GM04503 (cell line): Measurements from ENCODE around the gene CCNY.

Source experiments
- DNase-seq: peaks from one replicate; pipeline ENCODE4 v3.0.0-alpha.2; 2012; ENCODE audit warnings: low read depth

The CCNY gene

DNA sequence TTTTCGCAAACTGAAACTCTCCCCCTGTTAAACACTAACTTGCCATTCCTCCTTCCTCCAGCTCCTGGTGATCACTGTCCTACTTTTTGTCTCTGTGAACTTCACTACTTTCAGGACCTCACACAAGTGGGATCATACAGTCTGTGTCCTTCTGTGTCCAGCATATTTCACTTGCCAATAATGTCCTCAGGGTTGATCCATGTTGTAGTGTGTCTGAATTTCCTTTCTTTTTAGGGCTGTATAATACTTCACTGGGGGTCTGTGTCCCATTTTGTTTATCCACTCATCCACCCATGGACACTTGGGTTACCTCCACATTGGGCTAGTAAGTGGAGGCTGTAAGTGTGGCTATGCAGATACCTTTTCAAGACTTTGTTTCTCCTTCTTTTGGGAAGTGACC lies 226.1 kb downstream of the CCNY start:
- no peak for DNase-seq

- no peak for DNase-seq
These were observed 227.1 kb downstream of the CCNY start for GRCh38 chr10:35563261-35563891.

DNA sequence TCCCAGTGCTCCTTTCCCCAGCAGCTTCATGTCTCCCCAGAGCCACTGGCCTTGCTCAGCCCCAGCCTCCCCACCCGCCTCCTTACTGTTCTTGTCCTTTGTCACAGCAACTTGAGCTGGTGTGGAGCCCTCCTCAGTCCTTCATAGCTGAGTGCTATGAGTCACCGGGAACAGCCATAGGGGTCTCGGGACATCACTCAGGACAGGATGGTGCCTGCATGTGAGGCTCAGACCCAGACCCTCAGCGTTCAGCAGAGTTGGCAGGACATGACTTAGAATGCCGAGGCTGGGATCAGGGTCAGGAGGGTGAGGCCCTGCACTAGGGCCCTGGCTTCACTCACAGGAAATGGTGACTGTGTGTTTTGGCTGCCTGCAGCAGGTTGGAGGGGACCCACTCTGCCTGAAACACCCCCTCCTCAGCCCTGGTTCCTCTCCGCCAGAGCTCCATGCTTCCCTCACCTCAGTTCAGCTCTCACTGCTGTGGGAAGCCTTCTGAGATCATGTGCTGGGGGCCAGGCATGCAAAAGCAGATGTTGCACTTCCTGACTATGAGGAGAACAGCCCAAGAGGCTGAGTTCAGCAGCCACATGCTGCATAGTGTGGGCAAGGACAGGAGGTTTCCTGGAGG lies 228.1 kb downstream of the CCNY start:
- DNase-seq = no peak

- no peak for DNase-seq
These were observed 229.3 kb downstream of the CCNY start for GRCh38 chr10:35565602-35566081.

DNA sequence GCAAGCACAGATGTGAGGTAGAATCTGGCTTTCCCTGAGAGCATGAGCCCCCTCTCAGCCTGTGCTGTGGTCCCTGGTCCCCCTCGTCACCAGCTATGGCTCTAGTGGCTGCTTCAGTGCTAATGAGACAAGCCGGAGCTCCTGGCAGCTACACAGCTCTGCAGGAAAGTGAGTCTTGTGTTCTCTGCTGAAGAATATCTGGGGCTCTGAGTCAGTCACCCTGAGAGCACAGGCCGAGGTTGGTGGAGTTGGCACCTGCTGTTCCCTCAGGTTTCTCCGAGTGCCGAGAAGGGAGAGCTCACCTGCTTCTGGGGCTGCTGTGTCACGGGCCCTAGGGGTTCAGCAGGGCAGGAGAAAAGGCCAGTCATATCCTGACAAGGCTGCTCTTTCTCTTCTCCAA lies 231.6 kb downstream of the CCNY start:
- DNase-seq = no peak

DNA sequence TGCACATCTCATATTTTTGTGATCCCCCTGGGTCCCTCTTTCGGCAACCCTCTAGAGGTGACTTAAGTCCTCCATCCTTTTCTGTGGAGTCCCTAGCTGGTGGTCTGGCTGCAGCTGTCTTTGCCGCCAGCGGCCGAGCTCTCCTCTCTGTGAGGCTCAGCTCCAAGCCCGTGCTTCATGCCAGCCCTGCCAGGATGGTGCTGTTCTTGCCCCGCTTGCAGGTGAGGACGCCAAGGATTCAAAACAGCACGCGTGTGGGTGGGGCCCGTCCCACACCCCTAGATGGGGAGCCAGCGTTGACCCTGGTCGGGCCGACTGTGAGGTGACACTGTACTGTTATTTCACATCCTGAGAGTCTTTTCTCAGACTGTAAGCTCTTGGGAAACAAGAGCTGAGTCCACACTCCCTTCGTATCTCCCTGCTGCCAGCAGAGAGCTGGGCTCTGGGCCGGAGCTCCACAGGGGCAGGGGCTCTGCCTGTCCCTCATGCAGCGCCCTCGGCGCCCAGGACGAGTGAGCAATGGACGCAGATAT lies 232.2 kb downstream of the CCNY start:
- DNase-seq = no peak

DNA sequence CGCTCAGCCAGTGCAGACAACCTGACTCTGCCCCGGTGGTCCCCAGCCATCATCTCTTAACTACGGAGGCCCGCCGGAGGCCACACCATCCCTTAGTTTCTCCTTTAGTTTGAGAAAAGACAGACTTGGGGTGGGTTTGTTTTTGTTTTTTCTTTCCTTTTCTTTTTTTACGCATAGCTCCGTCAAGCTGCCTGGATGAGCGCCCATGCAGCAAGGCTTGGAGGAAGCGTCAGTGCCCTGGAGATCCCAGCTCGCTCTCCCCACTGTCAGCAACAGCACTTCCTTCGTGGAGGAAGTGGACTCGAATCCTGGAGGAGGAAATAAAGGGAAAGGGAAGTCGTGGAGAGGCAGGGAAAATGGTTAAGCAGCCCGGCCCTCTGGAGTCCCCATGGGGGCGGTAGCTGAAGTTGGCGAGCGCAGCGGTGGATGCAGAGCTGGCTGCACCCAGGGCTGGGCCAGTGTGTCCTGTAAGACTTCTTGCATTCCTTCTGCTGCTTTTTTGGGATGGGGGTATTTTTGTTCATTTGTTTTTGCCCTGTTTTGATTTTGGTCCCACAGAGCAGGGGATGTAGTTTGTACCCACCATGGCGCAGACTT lies 232.9 kb downstream of the CCNY start:
- DNase-seq = no peak

DNA sequence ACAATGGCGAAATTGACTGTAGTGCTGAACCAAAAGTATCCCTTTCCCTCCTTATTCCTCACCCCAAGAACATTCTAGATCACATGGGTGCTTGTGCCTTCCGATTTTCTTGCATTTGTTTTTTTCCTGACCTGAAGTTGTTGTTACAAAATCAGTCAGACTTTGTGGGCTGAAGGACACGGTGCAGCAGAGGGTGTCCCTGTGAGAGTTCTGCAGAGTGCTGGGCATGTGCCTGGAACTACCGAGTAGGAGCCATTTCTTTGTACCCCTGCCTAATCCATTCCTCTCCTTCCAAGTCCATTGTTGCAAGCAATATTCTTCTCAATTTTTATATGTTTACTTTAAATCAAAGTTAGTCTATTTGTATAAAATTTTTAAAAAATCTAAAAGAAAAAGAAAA lies 233.5 kb downstream of the CCNY start:
- DNase-seq = no peak

DNA sequence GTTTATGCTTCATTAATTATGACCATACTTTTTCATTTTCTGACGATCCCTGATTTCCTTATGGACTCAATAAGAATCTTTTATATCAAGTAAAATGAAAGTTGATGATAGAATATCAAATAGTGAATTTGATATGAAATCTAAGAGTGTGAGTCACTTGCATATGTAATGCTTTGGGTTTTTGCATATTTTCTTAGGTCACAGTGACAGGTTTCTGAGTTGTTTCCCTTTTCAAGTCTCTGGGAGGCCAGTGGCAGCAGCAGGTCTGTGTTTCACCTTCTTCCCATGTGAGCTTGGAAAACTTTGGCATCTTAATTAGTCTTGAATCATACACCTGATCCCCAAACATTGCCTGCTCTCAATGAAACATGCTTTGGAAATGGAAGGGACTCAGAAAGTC lies 234.1 kb downstream of the CCNY start:
- DNase-seq = no peak

GRCh38 chr10:35572583-35572982 lies 236.3 kb downstream of the CCNY start:
- DNase-seq = no peak

DNA sequence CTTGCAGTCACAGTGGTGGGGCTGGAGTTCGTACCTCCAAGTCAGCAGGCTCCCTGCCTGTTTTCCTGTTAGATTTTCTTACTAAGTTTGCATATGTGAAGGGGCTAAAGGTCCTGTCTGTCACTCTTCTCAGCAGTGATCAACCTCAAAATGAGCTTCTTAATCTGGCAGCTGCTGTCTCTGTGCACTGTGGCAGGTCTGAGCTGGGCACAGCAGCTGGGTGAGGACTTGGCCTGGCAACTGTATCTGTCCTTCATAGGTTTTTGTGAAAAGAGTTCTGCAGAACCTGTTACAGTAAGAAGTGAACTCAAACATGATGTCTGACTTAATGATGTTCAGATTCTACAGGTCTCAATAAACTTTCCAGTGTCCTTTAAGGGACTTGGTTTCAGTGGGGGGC lies 237.5 kb downstream of the CCNY start:
- DNase-seq = no peak

GRCh38 chr10:35574924-35575352 lies 238.6 kb downstream of the CCNY start:
- peak; percentile 14 for DNase-seq

GRCh38 chr10:35575640-35576039 lies 239.3 kb downstream of the CCNY start:
- DNase-seq = no peak

DNA sequence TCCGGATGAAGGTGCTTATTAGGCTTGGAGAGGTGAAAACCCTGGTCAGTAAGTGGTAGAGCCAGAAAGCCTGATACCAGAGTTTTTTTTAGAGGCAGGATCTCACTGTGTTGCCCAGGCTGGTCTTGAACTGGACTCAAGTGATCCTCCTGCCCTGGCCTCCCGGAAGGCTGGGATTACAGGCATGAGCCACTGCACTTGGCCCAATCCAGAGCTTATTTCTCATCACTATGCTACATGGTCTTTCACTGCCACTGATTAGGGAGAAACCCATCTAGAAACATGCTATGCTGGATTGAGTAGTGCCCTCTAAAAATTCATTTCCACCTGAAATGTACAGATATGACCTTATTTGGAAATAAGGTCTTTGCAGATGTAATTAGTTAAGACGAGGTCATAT lies 240.4 kb downstream of the CCNY start:
- DNase-seq = no peak

- DNase-seq = no peak
These were observed 241.8 kb downstream of the CCNY start for GRCh38 chr10:35577926-35578617.

- no peak for DNase-seq
These were observed 242.3 kb downstream of the CCNY start for GRCh38 chr10:35578618-35578956.

- no peak for DNase-seq
These were observed 242.8 kb downstream of the CCNY start for GRCh38 chr10:35579116-35579515.

DNA sequence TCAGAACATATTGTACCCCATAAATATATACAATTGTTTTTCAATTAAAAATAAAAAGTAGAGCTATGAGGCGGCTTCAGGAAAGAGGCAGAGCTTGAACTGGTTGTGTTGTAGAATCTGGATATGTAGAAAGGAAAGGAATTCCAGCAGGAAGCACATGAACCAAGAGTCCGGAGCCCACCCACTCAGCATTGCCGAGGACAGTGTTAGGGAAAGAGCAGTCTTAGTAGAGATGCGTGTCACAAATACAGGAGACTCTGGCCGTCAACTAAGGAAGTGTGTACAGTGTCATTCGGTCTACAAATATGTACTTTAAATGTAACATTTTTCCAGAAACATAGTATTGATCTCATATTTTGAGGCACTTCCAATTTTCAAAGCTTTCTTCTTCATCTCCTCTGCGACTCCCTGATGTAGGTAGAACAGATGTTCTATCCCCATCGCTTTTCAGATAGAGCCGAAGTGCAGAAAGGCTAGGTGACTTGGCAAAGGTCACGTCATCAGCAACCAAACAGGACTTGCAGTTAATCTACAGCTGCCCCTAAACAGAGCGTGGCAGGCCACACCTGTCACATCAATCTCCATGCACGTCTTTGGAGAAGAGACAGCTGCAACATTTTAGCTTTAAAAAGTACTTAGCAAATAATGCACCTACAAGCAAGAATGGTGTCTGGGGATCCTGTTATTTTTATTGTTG lies 243.6 kb downstream of the CCNY start:
- no peak for DNase-seq

- no peak for DNase-seq
These were observed 244.1 kb downstream of the CCNY start for GRCh38 chr10:35580423-35580770.

- no peak for DNase-seq
These were observed 245.3 kb downstream of the CCNY start for GRCh38 chr10:35581655-35582054.

- no peak for DNase-seq
These were observed 248.6 kb downstream of the CCNY start for GRCh38 chr10:35584946-35585345.

- DNase-seq = no peak
These were observed 249.0 kb downstream of the CCNY start for GRCh38 chr10:35585356-35585755.
